Measurements from ENCODE around the gene LGR6. TPM values are rescaled to one million over a fixed set of nuclear protein-coding genes. Genes with fewer than 3 reads are reported as not detected.

LGR6 gene
- total and polyA plus RNA-seq, 2 of the 4 experiments (the other 2 are of a cell fraction) = not detected

- H3K23ac ChIP-seq (ENCODE audit: low read depth, low read length) = no peak overlapping the region
- H3K4me2 ChIP-seq (ENCODE audit: low read depth, low read length) = no peak overlapping the region
- H3K9ac ChIP-seq (ENCODE audit: low read depth, low read length) = no peak overlapping the region
- H2AK5ac ChIP-seq (ENCODE audit: low read depth, low read length) = no peak overlapping the region
- peaks cover 3% of the 10 kb centered on the region; the same call in 1 of the 2 replicates for H3K9me1 ChIP-seq (ENCODE audit: insufficient read depth, low read length)
- H3K9me3 ChIP-seq (ENCODE audit: control insufficient read depth, insufficient read depth, low read length) = no peaks in the 10 kb centered on the region
- intact Hi-C loops (cut with micrococcal nuclease) = no loop called here
- 93% methylated on average over 4 of the region's 8 CpGs; no CpG with 5 or more reads in 1 of the 2 experiments for WGBS, 2 experiments (ENCODE audit: extremely low coverage in 2 of 2, insufficient read length in 1 of 2)
- ATAC-seq (ENCODE audit: low read depth) = no peak
- no peak overlapping the region for H3K56ac ChIP-seq (ENCODE audit: extremely low read depth, insufficient read depth, low read length)
- no peak overlapping the region for H2AK9ac ChIP-seq (replicated peaks; ENCODE audit: low read depth, low read length, poor library complexity)
- BruUV-seq (replicated peaks) = no TSS peak
- no peak overlapping the region for H3K14ac ChIP-seq (replicated peaks; ENCODE audit: low read depth, low read length)
- no peak overlapping the region for H3K4me3 ChIP-seq (ENCODE audit: insufficient read depth, low read depth, low read length)
- no peak overlapping the region for H4K8ac ChIP-seq (ENCODE audit: low read depth in 2 of 2, low read length in 2 of 2)
- H3K27me3 ChIP-seq (ENCODE audit: control insufficient read depth, insufficient read depth, low read length) = peaks cover 50% of the 10 kb centered on the region
- H3K36me3 ChIP-seq (ENCODE audit: control insufficient read depth, insufficient read depth, low read length) = no peaks in the 10 kb centered on the region
- peak overlapping the region; percentile 46 for H2AFZ ChIP-seq (replicated peaks; ENCODE audit: low read length, poor library complexity)
- CTCF ChIA-PET = no interaction called here
- no peak overlapping the region for H4K5ac ChIP-seq (ENCODE audit: low read depth, low read length)
- H3K4me1 ChIP-seq (ENCODE audit: control insufficient read depth, insufficient read depth, low read length) = no peaks in the 10 kb centered on the region
- no peak overlapping the region for H3K4ac ChIP-seq (ENCODE audit: low read depth, low read length)
- no peaks in the 10 kb centered on the region for H4K20me1 ChIP-seq (ENCODE audit: insufficient read depth, low read length)
- H3K27ac ChIP-seq (ENCODE audit: insufficient read depth, low read length) = no peak overlapping the region
- TF ChIP-seq MXI1 (IDR thresholded peaks at IDR 0.05; ENCODE audit: borderline replicate concordance, low read depth, low read length) = no peak
- TF ChIP-seq MAZ (IDR thresholded peaks at IDR 0.05; ENCODE audit: borderline replicate concordance, low read depth, low read length) = no peak
- TF ChIP-seq MAFK (IDR thresholded peaks at IDR 0.05; ENCODE audit: low read depth, low read length) = no peak
- TF ChIP-seq BHLHE40 (IDR thresholded peaks at IDR 0.05; ENCODE audit: low read depth, low read length) = no peak
- TF ChIP-seq POLR2A (IDR thresholded peaks at IDR 0.05; ENCODE audit: low read depth, low read length) = no peak
- TF ChIP-seq RAD21 (IDR thresholded peaks at IDR 0.05; ENCODE audit: low read length) = no peak
- TF ChIP-seq USF2 (IDR thresholded peaks at IDR 0.05; ENCODE audit: low read depth, low read length) = no peak
- no peak for TF ChIP-seq FOS (IDR thresholded peaks at IDR 0.05; ENCODE audit: low read depth, low read length)
- TF ChIP-seq RCOR1 (IDR thresholded peaks at IDR 0.05; ENCODE audit: insufficient replicate concordance, low read length) = no peak
- no peak for TF ChIP-seq NFE2L2 (IDR thresholded peaks at IDR 0.05; ENCODE audit: low read depth, low read length)
- TF ChIP-seq CEBPB (IDR thresholded peaks at IDR 0.05; ENCODE audit: low read depth, low read length) = no peak
- TF ChIP-seq CHD1 (IDR thresholded peaks at IDR 0.05; ENCODE audit: low read depth, low read length) = no peak
- TF ChIP-seq, protein P1, sequence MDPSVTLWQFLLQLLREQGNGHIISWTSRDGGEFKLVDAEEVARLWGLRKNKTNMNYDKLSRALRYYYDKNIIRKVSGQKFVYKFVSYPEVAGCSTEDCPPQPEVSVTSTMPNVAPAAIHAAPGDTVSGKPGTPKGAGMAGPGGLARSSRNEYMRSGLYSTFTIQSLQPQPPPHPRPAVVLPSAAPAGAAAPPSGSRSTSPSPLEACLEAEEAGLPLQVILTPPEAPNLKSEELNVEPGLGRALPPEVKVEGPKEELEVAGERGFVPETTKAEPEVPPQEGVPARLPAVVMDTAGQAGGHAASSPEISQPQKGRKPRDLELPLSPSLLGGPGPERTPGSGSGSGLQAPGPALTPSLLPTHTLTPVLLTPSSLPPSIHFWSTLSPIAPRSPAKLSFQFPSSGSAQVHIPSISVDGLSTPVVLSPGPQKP (IDR thresholded peaks at IDR 0.05; ENCODE audit: borderline replicate concordance, low read depth, low read length) = no peak
- TF ChIP-seq, protein P2, sequence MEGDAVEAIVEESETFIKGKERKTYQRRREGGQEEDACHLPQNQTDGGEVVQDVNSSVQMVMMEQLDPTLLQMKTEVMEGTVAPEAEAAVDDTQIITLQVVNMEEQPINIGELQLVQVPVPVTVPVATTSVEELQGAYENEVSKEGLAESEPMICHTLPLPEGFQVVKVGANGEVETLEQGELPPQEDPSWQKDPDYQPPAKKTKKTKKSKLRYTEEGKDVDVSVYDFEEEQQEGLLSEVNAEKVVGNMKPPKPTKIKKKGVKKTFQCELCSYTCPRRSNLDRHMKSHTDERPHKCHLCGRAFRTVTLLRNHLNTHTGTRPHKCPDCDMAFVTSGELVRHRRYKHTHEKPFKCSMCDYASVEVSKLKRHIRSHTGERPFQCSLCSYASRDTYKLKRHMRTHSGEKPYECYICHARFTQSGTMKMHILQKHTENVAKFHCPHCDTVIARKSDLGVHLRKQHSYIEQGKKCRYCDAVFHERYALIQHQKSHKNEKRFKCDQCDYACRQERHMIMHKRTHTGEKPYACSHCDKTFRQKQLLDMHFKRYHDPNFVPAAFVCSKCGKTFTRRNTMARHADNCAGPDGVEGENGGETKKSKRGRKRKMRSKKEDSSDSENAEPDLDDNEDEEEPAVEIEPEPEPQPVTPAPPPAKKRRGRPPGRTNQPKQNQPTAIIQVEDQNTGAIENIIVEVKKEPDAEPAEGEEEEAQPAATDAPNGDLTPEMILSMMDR (conservative IDR thresholded peaks at IDR 0.05; ENCODE audit: low read depth, low read length) = no peak
- TF ChIP-seq SMC3 (IDR thresholded peaks at IDR 0.05; ENCODE audit: low read depth, low read length) = no peak
- no peak for TF ChIP-seq RFX5 (IDR thresholded peaks at IDR 0.05; ENCODE audit: low read depth, low read length)
- H2BK20ac ChIP-seq (ENCODE audit: low read depth, low read length) = no peak overlapping the region
- in situ Hi-C loops (cut with MboI; ENCODE audit: low sequenced_read_pairs) = no loop called here
- H2BK5ac ChIP-seq (ENCODE audit: low read depth, low read length, poor library complexity, severe bottlenecking) = no peak overlapping the region
- no peaks in the 10 kb centered on the region for H3K79me1 ChIP-seq (ENCODE audit: low read depth in 1 of 2, low read length in 2 of 2)
- no peak for DNase-seq
- no peak overlapping the region for H2BK15ac ChIP-seq (ENCODE audit: low read depth, low read length)
- POLR2A ChIA-PET (ENCODE audit: unreplicated experiment) = no interaction called here
- dilution Hi-C loops (cut with HindIII; ENCODE audit: low sequenced_read_pairs, unreplicated experiment) = no loop called here
- no peak overlapping the region for H2BK120ac ChIP-seq (ENCODE audit: low read depth, low read length)
- H4K91ac ChIP-seq (ENCODE audit: insufficient read depth, low read depth, low read length) = no peak overlapping the region
- no peak overlapping the region for H3K18ac ChIP-seq (ENCODE audit: low read depth, low read length)
Observed at GRCh38 chr1:202272103-202272845, 78.7 kb downstream of the LGR6 start.
